K562 (cell line): Measurements from ENCODE around the gene ZNF473. TPM values are rescaled to one million over a fixed set of nuclear protein-coding genes. Genes with fewer than 3 reads are reported as not detected.

Experiments used
- ATAC-seq: fragments of 200-7000 bp; cut with Tn5 transposase; 3 replicates; pipeline ENCODE4 v1.9.1; 2020; ENCODE audit warnings: moderate library complexity
- BruUV-seq: library from RNA; stranded (reverse); fragments of 400-500 nt; replicated peaks from 2 replicates; lab custom pipeline; 2021; lab: Mats Ljungman, UMichigan
- CTCF ChIA-PET: fragments of 300-600 bp; formaldehyde crosslinking; extraction: SDS; loops from one replicate; lab custom pipeline; 2021; ENCODE audit warnings: low intra/inter-chr PET ratio; lab: Yijun Ruan, JAX
- POLR2A ChIA-PET: fragments of 300-600, 350-650 bp; sonication (Branson Sonifier 250); formaldehyde crosslinking; extraction: SDS; loops from one replicate; lab custom pipeline; 2021; ENCODE audit warnings: antibody characterized with exemption, inconsistent platforms; lab: Yijun Ruan, JAX
- DNase-seq, 4 experiments: peaks; one replicate each; pipeline versions ENCODE4 v3.0.0 to v3.0.0-alpha.2; 2011 to 2018; ENCODE audit warnings: low spot score in 3 of 4, mixed read lengths in 3 of 4; ENCODE audit errors: extremely low read depth in 1 of 4
- FAIRE-seq: peaks from 2 replicates; lab custom pipeline; 2011; peaks lifted over from hg19 to GRCh38; lab: Jason Lieb, UNC
- H2AFZ ChIP-seq: 2 replicates; pipeline ENCODE4 v1.6.0; 2011; ENCODE audit warnings: low read depth, low read length, control low read depth, inconsistent platforms
- H3K27ac ChIP-seq: fragments of 200-600 bp; 3 replicates; pipeline ENCODE4 v1.8.0; 2011; ENCODE audit warnings: low read depth, mild to moderate bottlenecking, control low read depth, inconsistent platforms, low read length, moderate library complexity, mixed read lengths; ENCODE audit errors: extremely low read depth
- H3K27me3 ChIP-seq, 2 experiments: fragments of 300-600 bp in 1 of 2; 2 replicates in 1 of 2; 3 replicates in 1 of 2; pipeline versions ENCODE4 v1.6.0 to v1.8.0; 2011; ENCODE audit warnings: inconsistent platforms in 2 of 2, low read length in 2 of 2, mild to moderate bottlenecking in 1 of 2, mixed read lengths in 1 of 2, moderate library complexity in 1 of 2; ENCODE audit not compliant: control insufficient read depth in 2 of 2, insufficient read depth in 2 of 2
- H3K36me3 ChIP-seq: fragments of 300-600 bp; 3 replicates; pipeline ENCODE4 v1.8.0; 2011; ENCODE audit warnings: mild to moderate bottlenecking, low read length, inconsistent platforms; ENCODE audit not compliant: control insufficient read depth, insufficient read depth
- H3K4me1 ChIP-seq, 2 experiments: fragments of 200-600 bp in 1 of 2; replicated peaks in 1 of 2; 2 replicates in 1 of 2; 3 replicates in 1 of 2; pipeline versions ENCODE4 v1.5.1 to v1.8.0; 2011; ENCODE audit warnings: inconsistent platforms in 2 of 2, low read length in 2 of 2, mild to moderate bottlenecking in 1 of 2, mixed read lengths in 1 of 2, moderate library complexity in 1 of 2; ENCODE audit not compliant: control insufficient read depth in 2 of 2, insufficient read depth in 2 of 2
- H3K4me2 ChIP-seq: 2 replicates; pipeline ENCODE4 v1.6.1; 2011; ENCODE audit warnings: low read length, control low read depth, inconsistent platforms, mixed read lengths; ENCODE audit not compliant: insufficient read depth
- H3K4me3 ChIP-seq: fragments of 200-600 bp; sonication (generic), shearing (Covaris generic); 2 replicates; pipeline ENCODE4 v1.5.1; 2016; ENCODE audit warnings: control low read depth, inconsistent platforms
- H3K79me2 ChIP-seq: fragments of 200-600 bp; 3 replicates; pipeline ENCODE4 v1.8.0; 2011; ENCODE audit warnings: low read length, inconsistent platforms; ENCODE audit not compliant: control insufficient read depth, insufficient read depth
- H3K9ac ChIP-seq, 2 experiments: 2 replicates each; pipeline versions ENCODE4 v1.6.0 to v1.6.1; 2011; ENCODE audit warnings: low read depth in 2 of 2, low read length in 2 of 2, control low read depth in 1 of 2, inconsistent platforms in 1 of 2, mild to moderate bottlenecking in 1 of 2, mixed read lengths in 1 of 2; ENCODE audit not compliant: insufficient read depth in 1 of 2
- H3K9me1 ChIP-seq: one replicate; pipeline ENCODE4 v1.6.0; 2011; ENCODE audit warnings: inconsistent platforms, mild to moderate bottlenecking, low read length, moderate library complexity; ENCODE audit not compliant: control insufficient read depth, insufficient read depth
- H3K9me3 ChIP-seq: replicated peaks from 2 replicates; pipeline ENCODE4 v1.5.1; 2011; ENCODE audit warnings: low read depth, low read length, inconsistent platforms; ENCODE audit not compliant: control insufficient read depth, insufficient read depth
- H4K20me1 ChIP-seq: replicated peaks from 2 replicates; pipeline ENCODE4 v1.6.1; 2011; ENCODE audit warnings: low read length, inconsistent platforms, mixed read lengths; ENCODE audit not compliant: control insufficient read depth, insufficient read depth
- CHD7 ChIP-seq: fragments of 200-600 bp; sonication (generic); IDR thresholded peaks from one replicate; pipeline ENCODE4 v1.6.1; 2012; ENCODE audit warnings: mild to moderate bottlenecking, low read depth, low read length, inconsistent platforms
- CTCF ChIP-seq, 3 experiments: IDR thresholded peaks in 2 of 3; conservative IDR thresholded peaks in 1 of 3; 2 replicates each; pipeline ENCODE4 v1.5.1; 2011 to 2012; ENCODE audit warnings: low read length in 3 of 3, mild to moderate bottlenecking in 3 of 3, control low read depth in 2 of 3, improper control_type of control experiment in 1 of 3, inconsistent platforms in 1 of 3, low read depth in 1 of 3, mixed read lengths in 1 of 3, moderate library complexity in 1 of 3; ENCODE audit not compliant: insufficient read depth in 2 of 3
- THAP7 ChIP-seq: fragments of 250-450 bp; sonication (Bioruptor Pico); IDR thresholded peaks from 2 replicates; pipeline ENCODE4 v1.5.0; 2021
- WGBS: fragments of 100-300 bp; shearing (Covaris generic); methylation state at CpG from one replicate; pipeline ENCODE4 v1.1.6; 2016; ENCODE audit warnings: low coverage, mixed read lengths; ENCODE audit not compliant: insufficient coverage; ENCODE audit errors: missing lambda C conversion rate; 5-methylcytosine and 5-hydroxymethylcytosine counted together
- in situ Hi-C: fragments of 300-500 bp; cut with MboI; formaldehyde crosslinking; loops from 4 replicates; pipeline ENCODE4 v1.15.0; 2018; ENCODE audit warnings: inconsistent platforms, mixed read lengths
- intact Hi-C: fragments of 100-400 bp; cut with micrococcal nuclease; formaldehyde crosslinking; loops from 2 replicates; pipeline ENCODE4 v1.14.2; 2022
- polyA plus RNA-seq, 8 experiments: library from polyadenylated mRNA; depleted of rRNA in 4 of 8; stranded (reverse) in 5 of 8; unstranded in 3 of 8; fragments of >200 nt; fragmentation: Nextera tagmentation in 2 of 8; fragmentation: Illumina TruSeq in 1 of 8; extraction: Ambion mirVana in 2 of 8; extraction: Trizol in 1 of 8; gene quantifications; 2 replicates each; pipeline versions ENCODE4 v1.2.1 to v1.2.3, GENCODE V29; 2011 to 2014; ENCODE audit warnings: inconsistent platforms in 1 of 8, missing spikeins in 1 of 8
- total RNA-seq, 7 experiments: library from RNA; depleted of rRNA in 6 of 7; stranded (reverse); fragments of >200 nt in 6 of 7; fragmentation: Illumina TruSeq in 2 of 7; extraction: Trizol in 2 of 7; gene quantifications; 2 replicates each; pipeline versions ENCODE4 v1.2.1 to v1.2.3, GENCODE V29; 2011 to 2021; ENCODE audit warnings: low replicate concordance in 1 of 7

ZNF473 gene
- total and polyA plus RNA-seq, 9 of the 15 experiments (the other 6 are each of a cell fraction or from before 2014, with no cell fraction given) = 8.2 to 34.0 (median 28.5) TPM

GRCh38 chr19:50046649-50047503 is 21.1 kb downstream of the ZNF473 start:
- CTCF ChIA-PET = no interaction called here
- Histone ChIP-seq H3K79me2 (no peaks in the 10 kb centered on the region; the same call in 2 of the 3 replicates), H3K4me2 (no peak overlapping the region), H3K27me3 (no peaks in the 10 kb centered on the region), H3K4me3 (no peak overlapping the region), H3K36me3 (peaks cover 62% of the 10 kb centered on the region), H3K9ac (no peak overlapping the region), H3K27ac (no peak overlapping the region), H3K9me3 (peaks cover 62% of the 10 kb centered on the region), H3K4me1 (peaks cover 7 to 11% of the 10 kb centered on the region in 2 experiments; a peak in 3 of 5 replicates), H4K20me1 (no peaks in the 10 kb centered on the region), H2AFZ (no peak overlapping the region), H3K9me1 (no peaks in the 10 kb centered on the region)
- BruUV-seq = no TSS peak
- DNase-seq = peak; percentile 34 to 67 (median 54)
- in situ Hi-C loops (no loop called here), intact Hi-C loops (no loop called here)
- no peak for ATAC-seq
- FAIRE-seq = peak; percentile 76
- POLR2A ChIA-PET = no interaction called here
- 89% methylated on average over 14 of the region's 14 CpGs for WGBS
- TF ChIP-seq THAP7 (CRISPR knock-in tag) = no peak
- TF ChIP-seq CHD7 = no peak
- TF ChIP-seq CTCF (IDR thresholded peaks at IDR 0.05 in 2 of 3, conservative IDR thresholded peaks at IDR 0.05 in 1 of 3; ENCODE audit: insufficient read depth in 2 of 3, low read depth in 1 of 3, low read length in 3 of 3) = peak; percentile 74 to 90 (median 85)
